ENCODE data around the gene OLFML2B. TPM values are rescaled to one million over a fixed set of nuclear protein-coding genes. Genes with fewer than 3 reads are reported as not detected.

OLFML2B gene
- total RNA-seq, 1 experiment from 2014 or later = 1.4 TPM

GRCh38 chr1:161981735-161982506 lies 41.7 kb downstream of the OLFML2B start:
- no CpG with 5 or more reads among the region's 11 CpGs for WGBS (ENCODE audit: extremely low coverage, insufficient read length, low lambda C conversion rate)
- no peak overlapping the region for H3K27ac Mint-ChIP-seq
- H3K14ac ChIP-seq (ENCODE audit: insufficient read depth, low read length) = no peak overlapping the region

More at GRCh38 chr1:161981735-161982506, 41.7 kb downstream of the OLFML2B start:
- Histone ChIP-seq H3K79me1 (ENCODE audit: insufficient read depth, low read depth, low read length, poor library complexity, severe bottlenecking) (no peaks in the 10 kb centered on the region), H3K27ac (ENCODE audit: insufficient read length, low read depth, low read length) (no peak overlapping the region), H2BK12ac (ENCODE audit: insufficient read length, low read depth, low read length) (no peak overlapping the region), H3K27me3 (ENCODE audit: insufficient read depth, low read length) (no peaks in the 10 kb centered on the region), H2BK120ac (ENCODE audit: low read depth, low read length, poor library complexity, severe bottlenecking) (no peak overlapping the region), H4K8ac (replicated peaks; ENCODE audit: insufficient read length, low read depth, low read length) (no peak overlapping the region), H4K91ac (ENCODE audit: insufficient read length, low read depth, low read length) (no peak overlapping the region), H3K4me2 (ENCODE audit: insufficient read depth, insufficient read length, low read length) (no peak overlapping the region), H4K20me1 (ENCODE audit: control insufficient read depth, insufficient read depth, insufficient read length) (no peaks in the 10 kb centered on the region), H3K23me2 (ENCODE audit: insufficient read length, low read depth, low read length, poor library complexity, severe bottlenecking) (no peaks in the 10 kb centered on the region), H3K79me2 (ENCODE audit: insufficient read depth, low read length) (no peaks in the 10 kb centered on the region), H4K5ac (ENCODE audit: insufficient read length, low read depth, low read length) (no peak overlapping the region), H2BK5ac (ENCODE audit: insufficient read length, low read length) (no peak overlapping the region), H3K4ac (ENCODE audit: low read depth, low read length) (no peak overlapping the region), H2AFZ (ENCODE audit: low read length) (no peak overlapping the region), H3K56ac (ENCODE audit: insufficient read length, low read depth, low read length) (no peak overlapping the region), H3T11ph (ENCODE audit: low read length) (no peak overlapping the region), H3K9ac (ENCODE audit: extremely low read depth, insufficient read length, low read length) (no peak overlapping the region), H3K18ac (ENCODE audit: insufficient read length, low read depth, low read length) (no peak overlapping the region), H2AK5ac (ENCODE audit: insufficient read length, low read length) (no peak overlapping the region), H2BK20ac (ENCODE audit: low read depth, low read length, poor library complexity, severe bottlenecking) (no peak overlapping the region), H3K9me3 (ENCODE audit: control insufficient read depth, low read depth, low read length) (no peaks in the 10 kb centered on the region), H3K23ac (ENCODE audit: insufficient read length, low read depth, low read length) (no peak overlapping the region), H2BK15ac (ENCODE audit: low read depth, low read length) (no peak overlapping the region), H3K4me1 (ENCODE audit: insufficient read depth, low read length) (no peaks in the 10 kb centered on the region)
- no peak for DNase-seq
- no peak overlapping the region for H3K4me3 Mint-ChIP-seq
- peaks cover 0 to 5% (median 0%) of the 10 kb centered on the region in 3 experiments; a peak in 4 of 7 replicates for H3K36me3 Mint-ChIP-seq (ENCODE audit: insufficient read depth in 1 of 3, low read depth in 3 of 3)
- peaks cover under 1% of the 10 kb centered on the region; the same call in 1 of the 2 replicates for H3K27me3 Mint-ChIP-seq (ENCODE audit: low read depth)
- peaks cover 0 to 8% of the 10 kb centered on the region in 2 experiments; a peak in 3 of 5 replicates for H3K9me3 Mint-ChIP-seq
- no peaks in the 10 kb centered on the region for H3K4me1 Mint-ChIP-seq
- no peak for TF ChIP-seq CTCF (conservative IDR thresholded peaks at IDR 0.05)

All from H9 (cell line).